Uterus (tissue), 4 donors: Measurements from ENCODE around the gene FMN2. TPM values are rescaled to one million over a fixed set of nuclear protein-coding genes. Genes with fewer than 3 reads are reported as not detected.

Experiments
- DNase-seq, 2 donors: peaks; one replicate each; pipeline ENCODE4 v3.0.0-alpha.2; 2019 to 2020
- H3K27ac ChIP-seq, 2 donors: fragments of 200-600 bp; sonication (generic); 1 replicate in 1 of 2; 2 replicates in 1 of 2; pipeline ENCODE4 v1.5.1; 2016 to 2018
- H3K27me3 ChIP-seq, 2 donors: fragments of 200-600 bp; sonication (generic); one replicate each; pipeline ENCODE4 v1.5.1; 2018 to 2019; ENCODE audit warnings: control low read depth in 1 of 2
- H3K36me3 ChIP-seq, 2 donors: fragments of 200-600 bp; sonication (generic); one replicate each; pipeline ENCODE4 v1.5.1; 2019; ENCODE audit warnings: control low read depth in 1 of 2
- H3K4me1 ChIP-seq, 2 donors: fragments of 200-600 bp; sonication (generic); one replicate each; pipeline ENCODE4 v1.5.1; 2018 to 2019; ENCODE audit warnings: control low read depth in 1 of 2
- H3K4me3 ChIP-seq, 2 donors: fragments of 200-600 bp; sonication (generic); 1 replicate in 1 of 2; 2 replicates in 1 of 2; pipeline ENCODE4 v1.5.1; 2018 to 2019; ENCODE audit warnings: mild to moderate bottlenecking in 1 of 2
- H3K9me3 ChIP-seq, 2 donors: fragments of 200-600 bp; sonication (generic); one replicate each; pipeline ENCODE4 v1.5.1; 2019; ENCODE audit warnings: control low read depth in 1 of 2
- POLR2A ChIP-seq, 2 donors: fragments of 450-650 bp; IDR thresholded peaks; one replicate each; pipeline ENCODE4 v1.6.1; 2016; ENCODE audit warnings: antibody characterized with exemption in 2 of 2, mild to moderate bottlenecking in 1 of 2, moderate library complexity in 1 of 2
- intact Hi-C: fragments of 100-400 bp; cut with DNase I; formaldehyde crosslinking; loops from one replicate; pipeline ENCODE4 v1.15.1; 2023; ENCODE audit warnings: low total_unique reads
- total RNA-seq, 4 donors: library from RNA; depleted of rRNA in 3 of 4; stranded (reverse); fragments of >200 nt in 3 of 4; gene quantifications; one replicate each; pipeline versions ENCODE4 v1.1.0 to v1.2.4, GENCODE V29; 2014 to 2023
- TF ChIP-seq, protein P1 (sequence below), 4 experiments: fragments of 200-600 bp in 2 of 4; fragments of 450-650 bp in 2 of 4; sonication (generic) in 2 of 4; IDR thresholded peaks; one replicate each; pipeline ENCODE4 v1.5.1; 2016 to 2019; ENCODE audit warnings: antibody characterized with exemption in 4 of 4, mild to moderate bottlenecking in 2 of 4, moderate library complexity in 1 of 4
- donor health status: DM: yes; HTN: yes; CAD: no.

FMN2 gene
- total RNA-seq, 4 donors from 2014 or later = 1.0 to 6.5 (median 2.3) TPM; not detected in 1

- Histone ChIP-seq H3K27me3 (no peaks in the 10 kb centered on the region), H3K9me3 (no peaks in the 10 kb centered on the region), H3K36me3 (no peaks in the 10 kb centered on the region), H3K4me3 (no peak overlapping the region), H3K4me1 (no peaks in the 10 kb centered on the region), H3K27ac (no peak overlapping the region)
- intact Hi-C loops = no loop called here
- no peak for DNase-seq
- TF ChIP-seq POLR2A (IDR thresholded peaks at IDR 0.05) = no peak
- TF ChIP-seq, protein P1, sequence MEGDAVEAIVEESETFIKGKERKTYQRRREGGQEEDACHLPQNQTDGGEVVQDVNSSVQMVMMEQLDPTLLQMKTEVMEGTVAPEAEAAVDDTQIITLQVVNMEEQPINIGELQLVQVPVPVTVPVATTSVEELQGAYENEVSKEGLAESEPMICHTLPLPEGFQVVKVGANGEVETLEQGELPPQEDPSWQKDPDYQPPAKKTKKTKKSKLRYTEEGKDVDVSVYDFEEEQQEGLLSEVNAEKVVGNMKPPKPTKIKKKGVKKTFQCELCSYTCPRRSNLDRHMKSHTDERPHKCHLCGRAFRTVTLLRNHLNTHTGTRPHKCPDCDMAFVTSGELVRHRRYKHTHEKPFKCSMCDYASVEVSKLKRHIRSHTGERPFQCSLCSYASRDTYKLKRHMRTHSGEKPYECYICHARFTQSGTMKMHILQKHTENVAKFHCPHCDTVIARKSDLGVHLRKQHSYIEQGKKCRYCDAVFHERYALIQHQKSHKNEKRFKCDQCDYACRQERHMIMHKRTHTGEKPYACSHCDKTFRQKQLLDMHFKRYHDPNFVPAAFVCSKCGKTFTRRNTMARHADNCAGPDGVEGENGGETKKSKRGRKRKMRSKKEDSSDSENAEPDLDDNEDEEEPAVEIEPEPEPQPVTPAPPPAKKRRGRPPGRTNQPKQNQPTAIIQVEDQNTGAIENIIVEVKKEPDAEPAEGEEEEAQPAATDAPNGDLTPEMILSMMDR (IDR thresholded peaks at IDR 0.05) = no peak
Measured at GRCh38 chr1:240515505-240515904, 423.8 kb downstream of the FMN2 start.

DNA sequence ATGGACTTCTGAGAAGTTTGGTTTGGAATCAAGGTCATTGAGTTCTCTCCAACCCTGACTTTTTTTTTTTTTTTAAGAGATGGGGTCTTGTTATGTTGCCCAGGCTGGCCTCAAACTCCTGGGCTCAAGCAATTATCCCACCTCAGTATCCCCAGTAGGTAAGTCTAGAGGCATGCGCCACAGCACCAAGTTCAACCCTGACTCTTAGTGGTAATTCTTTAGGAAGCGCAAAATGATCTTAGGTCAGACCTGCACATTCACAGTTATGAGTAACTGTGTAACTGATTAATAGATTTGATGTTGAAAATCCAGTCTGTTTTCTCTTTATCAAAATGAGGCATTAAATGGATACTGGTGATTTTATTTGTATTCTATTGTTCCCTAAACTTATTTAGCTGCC is 424.4 kb downstream of the FMN2 start:
- Histone ChIP-seq H3K36me3 (no peaks in the 10 kb centered on the region), H3K9me3 (no peaks in the 10 kb centered on the region), H3K4me3 (no peak overlapping the region), H3K27me3 (no peaks in the 10 kb centered on the region), H3K27ac (no peak overlapping the region), H3K4me1 (no peaks in the 10 kb centered on the region)
- TF ChIP-seq POLR2A (IDR thresholded peaks at IDR 0.05) = no peak
- TF ChIP-seq, protein P1 (IDR thresholded peaks at IDR 0.05) = no peak
- intact Hi-C loops = no loop called here
- no peak for DNase-seq

DNA sequence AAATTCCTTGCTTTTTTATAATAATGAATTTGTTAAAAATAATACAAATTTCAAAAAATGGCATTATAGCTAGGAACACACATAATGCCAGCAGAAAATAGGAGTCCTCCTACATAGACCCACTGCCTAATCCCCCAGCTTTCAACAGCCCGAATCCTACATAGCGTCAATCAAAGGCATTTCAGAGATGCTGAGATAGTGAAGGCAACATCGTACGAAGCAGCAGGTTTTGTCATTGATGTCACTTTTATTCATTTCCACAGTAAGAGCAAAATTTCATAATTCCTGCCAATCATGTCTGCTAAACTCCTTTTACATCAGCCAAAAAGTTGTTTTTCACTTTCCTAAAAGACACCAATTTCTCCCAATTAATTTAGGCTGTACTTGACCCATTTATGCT is 426.2 kb downstream of the FMN2 start:
- Histone ChIP-seq H3K4me1 (no peaks in the 10 kb centered on the region), H3K27me3 (no peaks in the 10 kb centered on the region), H3K36me3 (no peaks in the 10 kb centered on the region), H3K4me3 (no peak overlapping the region), H3K27ac (no peak overlapping the region), H3K9me3 (no peaks in the 10 kb centered on the region)
- intact Hi-C loops = no loop called here
- no peak for DNase-seq
- TF ChIP-seq POLR2A (IDR thresholded peaks at IDR 0.05) = no peak
- TF ChIP-seq, protein P1 (IDR thresholded peaks at IDR 0.05) = no peak

GRCh38 chr1:240522122-240522822 is 430.6 kb downstream of the FMN2 start:
- DNase-seq = no peak
- TF ChIP-seq POLR2A (IDR thresholded peaks at IDR 0.05) = no peak
- TF ChIP-seq, protein P1 (IDR thresholded peaks at IDR 0.05) = no peak
- no peaks in the 10 kb centered on the region for H3K27me3 ChIP-seq
- no peak overlapping the region for H3K4me3 ChIP-seq
- H3K36me3 ChIP-seq = no peaks in the 10 kb centered on the region
- intact Hi-C loops = no loop called here
- no peaks in the 10 kb centered on the region for H3K9me3 ChIP-seq
- H3K27ac ChIP-seq = no peak overlapping the region
- H3K4me1 ChIP-seq = no peaks in the 10 kb centered on the region

GRCh38 chr1:240524356-240525069 is 432.8 kb downstream of the FMN2 start:
- Histone ChIP-seq H3K27me3 (no peaks in the 10 kb centered on the region), H3K4me3 (no peak overlapping the region), H3K4me1 (no peaks in the 10 kb centered on the region), H3K9me3 (no peaks in the 10 kb centered on the region), H3K36me3 (no peaks in the 10 kb centered on the region), H3K27ac (no peak overlapping the region)
- no peak for DNase-seq
- TF ChIP-seq POLR2A (IDR thresholded peaks at IDR 0.05) = no peak
- TF ChIP-seq, protein P1 (IDR thresholded peaks at IDR 0.05) = no peak
- intact Hi-C loops = no loop called here
